Neural cell (in vitro differentiated cells): ENCODE results near the gene FGF14. TPM values are rescaled to one million over a fixed set of nuclear protein-coding genes. Genes with fewer than 3 reads are reported as not detected.

Experiments
- H2AFZ ChIP-seq: fragments of 200-600, 300-800 bp; sonication (generic), shearing (Covaris generic); 2 replicates; pipeline ENCODE4 v1.6.0; 2014; ENCODE audit warnings: low read depth, mild to moderate bottlenecking, antibody characterized with exemption, low read length, moderate library complexity
- H3F3A ChIP-seq: fragments of 200-600 bp; shearing (Covaris generic); 2 replicates; pipeline ENCODE4 v1.6.1; 2016; ENCODE audit warnings: mild to moderate bottlenecking, moderate library complexity, mixed read lengths, antibody characterized with exemption, low read length; ENCODE audit not compliant: insufficient read depth, poor library complexity, severe bottlenecking
- H3K27ac ChIP-seq: fragments of 200-600, 300-800 bp; sonication (generic), shearing (Covaris generic); 2 replicates; pipeline ENCODE4 v1.5.1; 2014; ENCODE audit warnings: mild to moderate bottlenecking, low read length, moderate library complexity
- H3K27me3 ChIP-seq: fragments of 300-800, 200-600 bp; sonication (generic), shearing (Covaris generic); 2 replicates; pipeline ENCODE4 v1.6.0; 2014; ENCODE audit warnings: mild to moderate bottlenecking, low read depth, low read length, moderate library complexity; ENCODE audit not compliant: insufficient read depth
- H3K36me3 ChIP-seq: fragments of 300-800, 200-600 bp; sonication (generic), shearing (Covaris generic); 2 replicates; pipeline ENCODE4 v1.5.1; 2014; ENCODE audit warnings: mild to moderate bottlenecking, antibody characterized with exemption, low read length, moderate library complexity; ENCODE audit not compliant: insufficient read depth
- H3K4me2 ChIP-seq: fragments of 300-800, 200-600 bp; sonication (generic), shearing (Covaris generic); 2 replicates; pipeline ENCODE4 v1.6.0; 2014; ENCODE audit warnings: mild to moderate bottlenecking, low read length
- H3K4me3 ChIP-seq: fragments of 300-800, 200-600 bp; sonication (generic), shearing (Covaris generic); 2 replicates; pipeline ENCODE4 v1.5.1; 2014; ENCODE audit warnings: mild to moderate bottlenecking, low read length, moderate library complexity
- H3K79me2 ChIP-seq: fragments of 200-600 bp; shearing (Covaris generic); replicated peaks from 2 replicates; pipeline ENCODE4 v1.6.0; 2014; ENCODE audit warnings: mild to moderate bottlenecking, low read length, moderate library complexity; ENCODE audit not compliant: insufficient read depth
- H3K9ac ChIP-seq: fragments of 300-800, 200-600 bp; sonication (generic), shearing (Covaris generic); 2 replicates; pipeline ENCODE4 v1.6.1; 2016; ENCODE audit warnings: mild to moderate bottlenecking, low read length, mixed read lengths
- H3K9me2 ChIP-seq: fragments of 200-600 bp; shearing (Covaris generic); 2 replicates; pipeline ENCODE4 v1.6.1; 2016; ENCODE audit warnings: mild to moderate bottlenecking, low read length, mixed read lengths; ENCODE audit not compliant: insufficient read depth
- H3K9me3 ChIP-seq: fragments of 200-600, 300-800 bp; sonication (generic), shearing (Covaris generic); 2 replicates; pipeline ENCODE4 v1.6.1; 2016; ENCODE audit warnings: mild to moderate bottlenecking, mixed run types, low read length, moderate library complexity, mixed read lengths
- H4K20me1 ChIP-seq: fragments of 200-600 bp; shearing (Covaris generic); 2 replicates; pipeline ENCODE4 v1.6.1; 2016; ENCODE audit warnings: mild to moderate bottlenecking, mixed run types; ENCODE audit not compliant: insufficient read depth
- EP300 ChIP-seq: fragments of 450-650 bp; conservative IDR thresholded peaks from 2 replicates; pipeline ENCODE4 v1.6.1; 2014; ENCODE audit warnings: antibody characterized with exemption, mild to moderate bottlenecking, moderate library complexity; ENCODE audit not compliant: poor library complexity, severe bottlenecking
- EZH2 ChIP-seq: fragments of 200-600, 300-800 bp; shearing (Covaris generic), sonication (generic); IDR thresholded peaks from 2 replicates; pipeline ENCODE4 v1.6.1; 2014; ENCODE audit warnings: antibody characterized with exemption, low read length, borderline replicate concordance, mild to moderate bottlenecking; ENCODE audit not compliant: insufficient read depth, poor library complexity, severe bottlenecking
- MXI1 ChIP-seq: fragments of 450-650 bp; conservative IDR thresholded peaks from 2 replicates; pipeline ENCODE4 v1.6.1; 2014; ENCODE audit warnings: antibody characterized with exemption, mild to moderate bottlenecking; ENCODE audit not compliant: poor library complexity, severe bottlenecking
- POLR2AphosphoS5 ChIP-seq: IDR thresholded peaks from 2 replicates; pipeline ENCODE4 v1.6.1; 2012
- RAD21 ChIP-seq: fragments of 450-650 bp; conservative IDR thresholded peaks from 2 replicates; pipeline ENCODE4 v1.6.1; 2014; ENCODE audit warnings: antibody characterized with exemption, mild to moderate bottlenecking, moderate library complexity
- REST ChIP-seq: IDR thresholded peaks from 2 replicates; pipeline ENCODE4 v1.6.1; 2012; ENCODE audit warnings: borderline replicate concordance
- SMC3 ChIP-seq: fragments of 450-650 bp; conservative IDR thresholded peaks from 2 replicates; pipeline ENCODE4 v1.6.1; 2014; ENCODE audit warnings: antibody characterized with exemption, mild to moderate bottlenecking, moderate library complexity; ENCODE audit not compliant: poor library complexity
- TAF1 ChIP-seq: IDR thresholded peaks from 2 replicates; pipeline ENCODE4 v1.6.1; 2012; ENCODE audit warnings: low read depth
- polyA plus RNA-seq: library from polyadenylated mRNA; depleted of rRNA; stranded (reverse); fragments of >200 nt; gene quantifications from 2 replicates; pipeline ENCODE4 v1.2.3, GENCODE V29; 2014
- TF ChIP-seq, protein P1 (sequence below): fragments of 450-650 bp; IDR thresholded peaks from 2 replicates; pipeline ENCODE4 v1.5.1; 2014; ENCODE audit warnings: antibody characterized with exemption, mild to moderate bottlenecking, moderate library complexity; ENCODE audit not compliant: poor library complexity, severe bottlenecking

Gene FGF14
- polyA plus RNA-seq, 1 donor from 2014 or later = 36.4 TPM

- Histone ChIP-seq H2AFZ (no peak overlapping the region), H3K9me3 (no peaks in the 10 kb centered on the region), H3K4me3 (no peak overlapping the region), H4K20me1 (no peaks in the 10 kb centered on the region), H3K79me2 (no peaks in the 10 kb centered on the region), H3K36me3 (no peaks in the 10 kb centered on the region), H3K9me2 (no peaks in the 10 kb centered on the region), H3K9ac (no peak overlapping the region), H3K27ac (peak overlapping the region; percentile 7), H3K27me3 (no peaks in the 10 kb centered on the region), H3F3A (no peaks in the 10 kb centered on the region), H3K4me2 (no peak overlapping the region)
- no peak for TF ChIP-seq RAD21
Measured at GRCh38 chr13:102293723-102294122, 108.1 kb downstream of the FGF14 start.

DNA sequence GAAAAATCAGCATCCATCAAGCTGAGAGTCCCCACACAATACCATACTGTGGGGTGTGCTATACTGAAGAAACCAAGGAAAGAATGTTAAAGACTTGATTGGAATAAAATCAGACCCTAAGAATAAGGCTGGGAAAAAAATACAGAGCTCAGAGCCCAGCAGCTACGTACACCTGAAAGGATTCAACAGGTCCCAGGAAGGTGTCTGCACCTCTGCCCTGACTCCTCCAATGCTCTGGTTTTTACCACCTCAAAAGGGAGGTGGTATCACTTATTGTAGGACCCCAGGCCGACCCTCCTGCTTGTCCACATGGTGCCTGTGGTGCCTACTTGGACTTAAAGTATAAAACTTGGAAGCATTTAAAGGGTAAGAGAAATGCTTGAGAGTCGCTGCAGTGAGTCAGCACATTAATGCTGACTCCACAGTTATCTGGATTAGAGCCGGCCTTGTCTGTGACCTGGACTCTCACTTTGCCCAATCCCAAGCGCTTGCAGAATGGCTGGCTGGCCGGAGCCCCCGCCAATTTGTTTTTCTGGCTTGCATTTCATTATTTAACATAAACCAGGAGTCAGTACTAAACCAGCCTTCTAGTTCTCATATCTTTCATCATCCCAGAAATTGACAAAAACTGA is 110.1 kb downstream of the FGF14 start:
- Histone ChIP-seq H3K27me3 (no peaks in the 10 kb centered on the region), H3K36me3 (no peaks in the 10 kb centered on the region), H3K79me2 (no peaks in the 10 kb centered on the region), H3F3A (no peaks in the 10 kb centered on the region), H2AFZ (no peak overlapping the region), H3K9me2 (no peaks in the 10 kb centered on the region), H3K4me3 (no peak overlapping the region), H3K4me2 (no peak overlapping the region), H3K9ac (no peak overlapping the region), H3K27ac (no peak overlapping the region), H4K20me1 (no peaks in the 10 kb centered on the region), H3K9me3 (no peaks in the 10 kb centered on the region)
- TF ChIP-seq, protein P1, sequence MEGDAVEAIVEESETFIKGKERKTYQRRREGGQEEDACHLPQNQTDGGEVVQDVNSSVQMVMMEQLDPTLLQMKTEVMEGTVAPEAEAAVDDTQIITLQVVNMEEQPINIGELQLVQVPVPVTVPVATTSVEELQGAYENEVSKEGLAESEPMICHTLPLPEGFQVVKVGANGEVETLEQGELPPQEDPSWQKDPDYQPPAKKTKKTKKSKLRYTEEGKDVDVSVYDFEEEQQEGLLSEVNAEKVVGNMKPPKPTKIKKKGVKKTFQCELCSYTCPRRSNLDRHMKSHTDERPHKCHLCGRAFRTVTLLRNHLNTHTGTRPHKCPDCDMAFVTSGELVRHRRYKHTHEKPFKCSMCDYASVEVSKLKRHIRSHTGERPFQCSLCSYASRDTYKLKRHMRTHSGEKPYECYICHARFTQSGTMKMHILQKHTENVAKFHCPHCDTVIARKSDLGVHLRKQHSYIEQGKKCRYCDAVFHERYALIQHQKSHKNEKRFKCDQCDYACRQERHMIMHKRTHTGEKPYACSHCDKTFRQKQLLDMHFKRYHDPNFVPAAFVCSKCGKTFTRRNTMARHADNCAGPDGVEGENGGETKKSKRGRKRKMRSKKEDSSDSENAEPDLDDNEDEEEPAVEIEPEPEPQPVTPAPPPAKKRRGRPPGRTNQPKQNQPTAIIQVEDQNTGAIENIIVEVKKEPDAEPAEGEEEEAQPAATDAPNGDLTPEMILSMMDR = no peak
- no peak for TF ChIP-seq MXI1
- TF ChIP-seq TAF1 = no peak
- no peak for TF ChIP-seq EP300
- no peak for TF ChIP-seq SMC3
- TF ChIP-seq EZH2 = no peak
- TF ChIP-seq POLR2AphosphoS5 = no peak
- no peak for TF ChIP-seq REST
- TF ChIP-seq RAD21 = no peak

GRCh38 chr13:102289606-102290005 is 112.2 kb downstream of the FGF14 start:
- Histone ChIP-seq H3K4me2 (no peak overlapping the region), H3K27ac (no peak overlapping the region)

More at GRCh38 chr13:102289606-102290005, 112.2 kb downstream of the FGF14 start:
- Histone ChIP-seq H3K27me3 (no peaks in the 10 kb centered on the region), H4K20me1 (no peaks in the 10 kb centered on the region), H3K9me2 (no peaks in the 10 kb centered on the region), H3K4me3 (no peak overlapping the region), H3K36me3 (no peaks in the 10 kb centered on the region), H3F3A (no peaks in the 10 kb centered on the region), H3K9me3 (no peaks in the 10 kb centered on the region), H3K9ac (no peak overlapping the region), H2AFZ (no peak overlapping the region), H3K79me2 (no peaks in the 10 kb centered on the region)
- no peak for TF ChIP-seq RAD21
- no peak for TF ChIP-seq POLR2AphosphoS5
- TF ChIP-seq MXI1 = no peak
- TF ChIP-seq REST = no peak
